Kidney (tissue), 14 donors: ENCODE measurements around the gene GPC6. TPM values are rescaled to one million over a fixed set of nuclear protein-coding genes. Genes with fewer than 3 reads are reported as not detected.

ENCODE experiments used
- DNase-seq, 5 donors: peaks; one replicate each; pipeline ENCODE4 v3.0.0-alpha.2; 2013 to 2020
- FAIRE-seq: peaks from 2 replicates; lab custom pipeline; 2012; peaks lifted over from hg19 to GRCh38; lab: Jason Lieb, UNC
- H3K27ac ChIP-seq, 2 donors: one replicate each; pipeline ENCODE4 v1.7.0; 2013; ENCODE audit warnings: low read depth in 2 of 2, low read length in 2 of 2, inconsistent platforms in 1 of 2
- H3K27me3 ChIP-seq: one replicate; pipeline ENCODE4 v1.7.1; 2013; ENCODE audit warnings: low read length, inconsistent platforms; ENCODE audit not compliant: control insufficient read depth, insufficient read depth
- H3K36me3 ChIP-seq, 3 donors: one replicate each; pipeline versions ENCODE4 v1.7.0 to v1.7.1; 2013; ENCODE audit warnings: low read length in 3 of 3, control low read depth in 1 of 3, inconsistent platforms in 1 of 3; ENCODE audit not compliant: insufficient read depth in 3 of 3, control insufficient read depth in 2 of 3
- H3K4me1 ChIP-seq, 3 donors: one replicate each; pipeline versions ENCODE4 v1.7.0 to v1.7.1; 2013; ENCODE audit warnings: low read length in 3 of 3, inconsistent platforms in 1 of 3, low read depth in 1 of 3; ENCODE audit not compliant: control insufficient read depth in 2 of 3, insufficient read depth in 2 of 3
- H3K4me3 ChIP-seq, 3 donors: one replicate each; pipeline versions ENCODE4 v1.7.0 to v1.8.1; 2013; ENCODE audit warnings: low read length in 3 of 3, control low read depth in 1 of 3, inconsistent platforms in 1 of 3
- H3K9ac ChIP-seq, 3 donors: one replicate each; pipeline versions ENCODE4 v1.7.0 to v1.7.1; 2013; ENCODE audit warnings: low read length in 3 of 3, control low read depth in 1 of 3, inconsistent platforms in 1 of 3
- H3K9me3 ChIP-seq, 3 donors: one replicate each; pipeline versions ENCODE4 v1.7.0 to v1.7.1; 2013; ENCODE audit warnings: low read length in 3 of 3, control low read depth in 1 of 3, inconsistent platforms in 1 of 3; ENCODE audit not compliant: control insufficient read depth in 2 of 3, insufficient read depth in 1 of 3
- CTCF ChIP-seq: IDR thresholded peaks from 3 replicates; pipeline ENCODE4 v1.5.1; 2012; ENCODE audit warnings: mild to moderate bottlenecking, moderate library complexity, borderline replicate concordance; ENCODE audit not compliant: insufficient read depth; ENCODE audit errors: extremely low read depth
- intact Hi-C: fragments of 100-400 bp; cut with DNase I; formaldehyde crosslinking; loops from one replicate; pipeline ENCODE4 v1.11.1; 2022
- polyA plus RNA-seq: library from polyadenylated mRNA; stranded (reverse); fragments of 350-450 nt; fragmentation: Illumina TruSeq; extraction: RNeasy Lipid Tissue Mini Kit (QIAGEN cat#74804); gene quantifications from one replicate; pipeline ENCODE4 v1.2.3, GENCODE V29; 2014; ENCODE audit warnings: low read depth, low replicate concordance; ENCODE audit not compliant: insufficient read depth
- total RNA-seq: library from RNA; stranded (reverse); fragmentation: NEBNext Ultra II Directional; extraction: Animal tissue kit (Norgen Biotek cat#: 25700); gene quantifications from one replicate; pipeline ENCODE4 v1.2.1, GENCODE V29; 2021
- donor health status: control.
- donor health status: control.
- donor health status: control.
- donor health status: control.
- donor health status: control.
- donor health status: DM: yes; HTN: yes; CAD: no.
- donor health status: Normal renal cell carcinoma (clear cell type).

The GPC6 gene
- total and polyA plus RNA-seq, 2 donors from 2014 or later, result 6.2 to 15.5 TPM

- H3K9me3 ChIP-seq, result no peaks in the 10 kb centered on the region
- intact Hi-C loops, result no loop called here
- no peak for DNase-seq
- H3K4me1 ChIP-seq, result peaks cover 0 to 4% (median 0%) of the 10 kb centered on the region in 3 donors
- no peak overlapping the region for H3K9ac ChIP-seq
- no peak overlapping the region for H3K4me3 ChIP-seq
- H3K27me3 ChIP-seq, result no peaks in the 10 kb centered on the region
- no peak for TF ChIP-seq CTCF
- no peaks in the 10 kb centered on the region for H3K36me3 ChIP-seq
- H3K27ac ChIP-seq, result no peak overlapping the region
- FAIRE-seq, result no peak
Observed at GRCh38 chr13:93326234-93326811, 99.7 kb downstream of the GPC6 start.

DNA sequence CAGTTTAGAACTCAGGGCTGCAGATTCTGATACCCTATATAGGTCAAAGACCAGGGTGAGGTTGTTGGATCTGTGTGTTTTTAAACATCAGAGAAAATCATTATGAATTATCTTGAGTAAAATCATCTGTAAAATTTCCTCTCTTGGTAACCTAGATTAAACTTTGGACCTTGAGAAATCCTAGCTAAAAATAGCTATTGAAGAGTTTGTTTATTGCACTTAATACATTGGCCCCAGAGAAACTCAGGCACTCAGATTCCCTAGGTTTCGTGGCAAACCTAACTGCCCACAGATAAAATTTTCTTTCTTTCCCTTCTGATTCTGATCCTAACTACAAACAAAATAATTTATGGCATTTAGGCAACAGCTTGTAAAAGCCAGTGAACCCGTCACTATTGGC is 102.3 kb downstream of the GPC6 start:
- Histone ChIP-seq H3K4me1 (peaks cover 0 to 4% (median 0%) of the 10 kb centered on the region in 3 donors), H3K9ac (no peak overlapping the region), H3K9me3 (no peaks in the 10 kb centered on the region), H3K27ac (no peak overlapping the region), H3K27me3 (no peaks in the 10 kb centered on the region), H3K36me3 (no peaks in the 10 kb centered on the region), H3K4me3 (no peak overlapping the region)
- no peak for TF ChIP-seq CTCF
- DNase-seq, result no peak
- no peak for FAIRE-seq
- intact Hi-C loops, result no loop called here

- no peak for TF ChIP-seq CTCF
- Histone ChIP-seq H3K4me3 (no peak overlapping the region), H3K36me3 (no peaks in the 10 kb centered on the region), H3K9ac (no peak overlapping the region), H3K27ac (no peak overlapping the region), H3K9me3 (no peaks in the 10 kb centered on the region), H3K27me3 (no peaks in the 10 kb centered on the region), H3K4me1 (no peaks in the 10 kb centered on the region)
- FAIRE-seq (no peak), DNase-seq (no peak)
- intact Hi-C loops, result no loop called here
Observed at GRCh38 chr13:93336728-93337127, 110.1 kb downstream of the GPC6 start.

DNA sequence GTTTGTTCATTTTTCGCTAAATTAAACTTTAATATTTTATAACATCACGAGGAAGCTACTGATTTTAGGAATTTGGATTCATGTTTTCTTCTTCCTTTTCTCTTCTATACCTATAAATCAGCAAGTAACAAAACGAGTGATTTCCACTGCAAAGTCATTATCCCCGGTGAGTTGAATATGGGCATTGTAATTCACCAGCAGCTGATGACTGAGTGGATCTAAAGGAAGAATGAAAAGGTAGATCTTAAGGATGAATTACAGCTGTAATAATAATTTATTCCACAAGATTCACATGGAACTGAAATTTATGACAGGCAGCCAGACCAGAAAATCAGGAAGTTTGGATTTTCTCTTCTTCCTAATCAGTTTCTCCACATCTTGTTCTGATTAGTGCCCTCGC is 111.4 kb downstream of the GPC6 start:
- TF ChIP-seq CTCF, result no peak
- no peaks in the 10 kb centered on the region for H3K4me1 ChIP-seq
- no peak overlapping the region for H3K27ac ChIP-seq
- H3K36me3 ChIP-seq, result no peaks in the 10 kb centered on the region
- H3K4me3 ChIP-seq, result no peak overlapping the region
- DNase-seq (no peak), FAIRE-seq (no peak)
- no peaks in the 10 kb centered on the region for H3K9me3 ChIP-seq
- H3K9ac ChIP-seq, result no peak overlapping the region
- intact Hi-C loops, result no loop called here
- H3K27me3 ChIP-seq, result no peaks in the 10 kb centered on the region
